Tibial nerve (tissue), 4 donors: ENCODE measurements around the gene ELMO1. TPM values are rescaled to one million over a fixed set of nuclear protein-coding genes. Genes with fewer than 3 reads are reported as not detected.

ENCODE experiments used
- DNase-seq, 2 donors: peaks; one replicate each; pipeline ENCODE4 v3.0.0-alpha.2; 2019; ENCODE audit warnings: low spot score in 2 of 2
- H3K27ac ChIP-seq, 4 donors: fragments of 200-600 bp; sonication (generic) in 3 of 4; one replicate each; pipeline ENCODE4 v1.5.1; 2017 to 2019; ENCODE audit warnings: mild to moderate bottlenecking in 1 of 4
- H3K27me3 ChIP-seq, 2 donors: fragments of 200-600 bp; sonication (generic) in 1 of 2; one replicate each; pipeline versions ENCODE4 v1.5.1 to v1.6.0; 2017 to 2019
- H3K36me3 ChIP-seq, 3 donors: fragments of 200-600 bp; sonication (generic); one replicate each; pipeline ENCODE4 v1.5.1; 2018 to 2019
- H3K4me1 ChIP-seq, 4 donors: fragments of 200-600 bp; sonication (generic) in 3 of 4; one replicate each; pipeline ENCODE4 v1.5.1; 2017 to 2019
- H3K4me3 ChIP-seq, 4 donors: fragments of 200-600 bp; sonication (generic) in 3 of 4; one replicate each; pipeline ENCODE4 v1.5.1; 2017 to 2019; ENCODE audit warnings: mild to moderate bottlenecking in 1 of 4, moderate library complexity in 1 of 4
- H3K9me3 ChIP-seq, 4 donors: fragments of 200-600 bp; sonication (generic) in 3 of 4; one replicate each; pipeline ENCODE4 v1.5.1; 2017 to 2019
- CTCF ChIP-seq, 5 experiments: fragments of 200-600 bp in 3 of 5; fragments of 450-650 bp in 2 of 5; sonication (generic) in 3 of 5; IDR thresholded peaks; one replicate each; pipeline ENCODE4 v1.5.1; 2016 to 2019; ENCODE audit warnings: antibody characterized with exemption in 5 of 5, mild to moderate bottlenecking in 3 of 5, moderate library complexity in 2 of 5
- EP300 ChIP-seq, 2 donors: sonication (generic); formaldehyde crosslinking; IDR thresholded peaks; one replicate each; pipeline ENCODE4 v1.6.1; 2017; ENCODE audit warnings: antibody characterized with exemption in 2 of 2, mild to moderate bottlenecking in 1 of 2
- POLR2A ChIP-seq, 2 donors: fragments of 450-650 bp; IDR thresholded peaks; one replicate each; pipeline ENCODE4 v1.6.1; 2017; ENCODE audit warnings: antibody characterized with exemption in 2 of 2, mild to moderate bottlenecking in 2 of 2, moderate library complexity in 2 of 2
- WGBS, 2 donors: methylation state at CpG; one replicate each; pipeline ENCODE4 v1.1.5; 2018; 5-methylcytosine and 5-hydroxymethylcytosine counted together
- total RNA-seq, 4 donors: library from RNA; depleted of rRNA; stranded (reverse); fragments of >200 nt; gene quantifications; one replicate each; pipeline ENCODE4 v1.1.0, GENCODE V29; 2016

Gene ELMO1
- total RNA-seq, 4 donors from 2014 or later, result 196 to 328 (median 268) TPM

GRCh38 chr7:37366445-37366844 lies 82.2 kb downstream of the ELMO1 start:
- Histone ChIP-seq H3K27ac (no peak overlapping the region), H3K9me3 (no peaks in the 10 kb centered on the region), H3K4me3 (no peak overlapping the region), H3K27me3 (no peaks in the 10 kb centered on the region), H3K36me3 (no peaks in the 10 kb centered on the region), H3K4me1 (peaks cover 0 to 41% (median 4%) of the 10 kb centered on the region in 4 donors)
- 89 to 91% methylated on average over 3 of the region's 3 CpGs for WGBS, 2 donors
- TF ChIP-seq POLR2A (IDR thresholded peaks at IDR 0.05) (no peak), EP300 (IDR thresholded peaks at IDR 0.05) (no peak), CTCF (IDR thresholded peaks at IDR 0.05) (no peak)
- no peak for DNase-seq

- no peaks in the 10 kb centered on the region for H3K27me3 ChIP-seq
- peaks cover 0 to 38% (median 4%) of the 10 kb centered on the region in 4 donors for H3K4me1 ChIP-seq
- no peaks in the 10 kb centered on the region for H3K9me3 ChIP-seq
- WGBS, 2 donors, result 88% methylated on average over 4 of the region's 4 CpGs
- no peak overlapping the region for H3K4me3 ChIP-seq
- no peak for DNase-seq
- no peak for TF ChIP-seq CTCF (IDR thresholded peaks at IDR 0.05)
- TF ChIP-seq POLR2A (IDR thresholded peaks at IDR 0.05), result no peak
- no peak for TF ChIP-seq EP300 (IDR thresholded peaks at IDR 0.05)
- H3K36me3 ChIP-seq, result no peaks in the 10 kb centered on the region
- H3K27ac ChIP-seq, result peak overlapping the region in 1 of 4 donors; percentile 12
Observed at GRCh38 chr7:37365405-37365804, 83.3 kb downstream of the ELMO1 start.

GRCh38 chr7:37364856-37365255 lies 83.8 kb downstream of the ELMO1 start:
- H3K9me3 ChIP-seq, result no peaks in the 10 kb centered on the region
- TF ChIP-seq POLR2A (IDR thresholded peaks at IDR 0.05) (no peak), EP300 (IDR thresholded peaks at IDR 0.05) (no peak), CTCF (IDR thresholded peaks at IDR 0.05) (no peak)
- peaks cover 0 to 40% (median 4%) of the 10 kb centered on the region in 4 donors for H3K4me1 ChIP-seq
- H3K27ac ChIP-seq, result no peak overlapping the region
- no peak for DNase-seq
- H3K4me3 ChIP-seq, result no peak overlapping the region
- 70 to 79% methylated on average over 8 of the region's 8 CpGs for WGBS, 2 donors
- H3K36me3 ChIP-seq, result no peaks in the 10 kb centered on the region
- H3K27me3 ChIP-seq, result no peaks in the 10 kb centered on the region

- peaks cover 0 to 40% (median 4%) of the 10 kb centered on the region in 4 donors for H3K4me1 ChIP-seq
- peak overlapping the region in 1 of 4 donors; percentile 41 for H3K27ac ChIP-seq
- no peaks in the 10 kb centered on the region for H3K9me3 ChIP-seq
- no peaks in the 10 kb centered on the region for H3K27me3 ChIP-seq
- H3K4me3 ChIP-seq, result no peak overlapping the region
- DNase-seq, result no peak
- no peak for TF ChIP-seq POLR2A (IDR thresholded peaks at IDR 0.05)
- WGBS, 2 donors, result 94% methylated on average over 3 of the region's 3 CpGs
- no peaks in the 10 kb centered on the region for H3K36me3 ChIP-seq
Observed at GRCh38 chr7:37363536-37364491, 84.8 kb downstream of the ELMO1 start.

- TF ChIP-seq EP300 (IDR thresholded peaks at IDR 0.05), result no peak
- TF ChIP-seq CTCF (IDR thresholded peaks at IDR 0.05), result no peak
- no peak for TF ChIP-seq POLR2A (IDR thresholded peaks at IDR 0.05)
Observed at GRCh38 chr7:37362802-37363201, 85.9 kb downstream of the ELMO1 start.

More at GRCh38 chr7:37362802-37363201, 85.9 kb downstream of the ELMO1 start:
- WGBS, 2 donors, result 83 to 94% methylated on average over 2 of the region's 2 CpGs
- no peak overlapping the region for H3K4me3 ChIP-seq
- H3K27me3 ChIP-seq, result no peaks in the 10 kb centered on the region
- H3K4me1 ChIP-seq, result peaks cover 0 to 40% (median 4%) of the 10 kb centered on the region in 4 donors
- no peak overlapping the region for H3K27ac ChIP-seq
- DNase-seq, result no peak
- H3K9me3 ChIP-seq, result no peaks in the 10 kb centered on the region
- H3K36me3 ChIP-seq, result no peaks in the 10 kb centered on the region
